H9 (cell line): Measurements from ENCODE around the gene ATE1. TPM values are rescaled to one million over a fixed set of nuclear protein-coding genes. Genes with fewer than 3 reads are reported as not detected.

Experiments
- DNase-seq: peaks from one replicate; pipeline ENCODE4 v3.0.0-alpha.2; 2017
- H2AFZ ChIP-seq: one replicate; pipeline ENCODE4 v1.6.1; 2013; ENCODE audit warnings: mild to moderate bottlenecking, low read length, control low read depth, moderate library complexity
- H2AK5ac ChIP-seq: 2 replicates; pipeline ENCODE4 v1.6.1; 2013; ENCODE audit warnings: low read length, control low read depth, mixed read lengths; ENCODE audit not compliant: insufficient read length
- H2BK120ac ChIP-seq: one replicate; pipeline ENCODE4 v1.6.1; 2013; ENCODE audit warnings: low read depth, mild to moderate bottlenecking, low read length, control low read depth, inconsistent platforms; ENCODE audit not compliant: poor library complexity, severe bottlenecking
- H2BK12ac ChIP-seq: 2 replicates; pipeline ENCODE4 v1.6.1; 2013; ENCODE audit warnings: low read length, control low read depth, mixed read lengths, low read depth; ENCODE audit not compliant: insufficient read length
- H2BK15ac ChIP-seq: 2 replicates; pipeline ENCODE4 v1.6.1; 2013; ENCODE audit warnings: low read depth, low read length, control low read depth
- H2BK20ac ChIP-seq: one replicate; pipeline ENCODE4 v1.6.1; 2013; ENCODE audit warnings: low read depth, mild to moderate bottlenecking, low read length, control low read depth, inconsistent platforms; ENCODE audit not compliant: poor library complexity, severe bottlenecking
- H2BK5ac ChIP-seq: 2 replicates; pipeline ENCODE4 v1.6.1; 2013; ENCODE audit warnings: low read length, control low read depth, mixed read lengths; ENCODE audit not compliant: insufficient read length
- H3K14ac ChIP-seq: 2 replicates; pipeline ENCODE4 v1.6.1; 2013; ENCODE audit warnings: low read length, control low read depth; ENCODE audit not compliant: insufficient read depth
- H3K18ac ChIP-seq: 2 replicates; pipeline ENCODE4 v1.6.1; 2013; ENCODE audit warnings: low read depth, mild to moderate bottlenecking, mixed read lengths, low read length, control low read depth; ENCODE audit not compliant: insufficient read length
- H3K23ac ChIP-seq: 2 replicates; pipeline ENCODE4 v1.6.1; 2013; ENCODE audit warnings: low read length, control low read depth, mixed read lengths, low read depth; ENCODE audit not compliant: insufficient read length
- H3K23me2 ChIP-seq: 2 replicates; pipeline ENCODE4 v1.6.1; 2013; ENCODE audit warnings: low read depth, mild to moderate bottlenecking, mixed read lengths, low read length, control low read depth; ENCODE audit not compliant: insufficient read length, poor library complexity, severe bottlenecking
- H3K27ac ChIP-seq: 2 replicates; pipeline ENCODE4 v1.5.1; 2013; ENCODE audit warnings: low read length, control low read depth, mixed read lengths, low read depth; ENCODE audit not compliant: insufficient read length
- H3K27me3 ChIP-seq: 2 replicates; pipeline ENCODE4 v1.6.1; 2013; ENCODE audit warnings: low read length, control low read depth, inconsistent platforms; ENCODE audit not compliant: insufficient read depth
- H3K4ac ChIP-seq: 2 replicates; pipeline ENCODE4 v1.6.1; 2013; ENCODE audit warnings: low read depth, mild to moderate bottlenecking, control low read depth, inconsistent platforms, low read length, moderate library complexity
- H3K4me1 ChIP-seq: 2 replicates; pipeline ENCODE4 v1.6.1; 2013; ENCODE audit warnings: low read length, control low read depth, inconsistent platforms; ENCODE audit not compliant: insufficient read depth
- H3K4me2 ChIP-seq: 2 replicates; pipeline ENCODE4 v1.6.1; 2013; ENCODE audit warnings: low read length, control low read depth, mixed read lengths; ENCODE audit not compliant: insufficient read length, insufficient read depth
- H3K56ac ChIP-seq: 2 replicates; pipeline ENCODE4 v1.6.1; 2013; ENCODE audit warnings: low read depth, mild to moderate bottlenecking, mixed read lengths, low read length, control low read depth; ENCODE audit not compliant: insufficient read length
- H3K79me1 ChIP-seq: 2 replicates; pipeline ENCODE4 v1.6.1; 2013; ENCODE audit warnings: low read depth, mild to moderate bottlenecking, moderate library complexity, low read length, control low read depth, inconsistent platforms; ENCODE audit not compliant: insufficient read depth, poor library complexity, severe bottlenecking
- H3K79me2 ChIP-seq: 2 replicates; pipeline ENCODE4 v1.6.1; 2013; ENCODE audit warnings: low read length, control low read depth, inconsistent platforms; ENCODE audit not compliant: insufficient read depth
- H3K9ac ChIP-seq: 2 replicates; pipeline ENCODE4 v1.6.1; 2013; ENCODE audit warnings: low read length, control low read depth, mixed read lengths; ENCODE audit not compliant: insufficient read length; ENCODE audit errors: extremely low read depth
- H3K9me3 ChIP-seq: one replicate; pipeline ENCODE4 v1.6.1; 2013; ENCODE audit warnings: low read depth, low read length, inconsistent platforms; ENCODE audit not compliant: control insufficient read depth
- H3T11ph ChIP-seq: one replicate; pipeline ENCODE4 v1.6.1; 2013; ENCODE audit warnings: mild to moderate bottlenecking, low read length, control low read depth, inconsistent platforms
- H4K20me1 ChIP-seq: one replicate; pipeline ENCODE4 v1.6.1; 2013; ENCODE audit not compliant: control insufficient read depth, insufficient read length, insufficient read depth
- H4K5ac ChIP-seq: 2 replicates; pipeline ENCODE4 v1.6.1; 2013; ENCODE audit warnings: low read depth, mild to moderate bottlenecking, mixed read lengths, low read length, control low read depth; ENCODE audit not compliant: insufficient read length
- H4K8ac ChIP-seq: replicated peaks from 2 replicates; pipeline ENCODE4 v1.6.1; 2013; ENCODE audit warnings: low read length, control low read depth, mixed read lengths, low read depth; ENCODE audit not compliant: insufficient read length
- H4K91ac ChIP-seq: 2 replicates; pipeline ENCODE4 v1.6.1; 2013; ENCODE audit warnings: low read depth, mild to moderate bottlenecking, moderate library complexity, mixed read lengths, low read length, control low read depth; ENCODE audit not compliant: insufficient read length
- H3K27ac Mint-ChIP-seq, 3 experiments: 2 replicates in 2 of 3; 3 replicates in 1 of 3; pipeline ENCODE4 v1.8.0; 2020 to 2021; ENCODE audit warnings: mixed read lengths in 3 of 3, mild to moderate bottlenecking in 1 of 3, moderate library complexity in 1 of 3
- H3K27me3 Mint-ChIP-seq: 2 replicates; pipeline ENCODE4 v1.8.0; 2021; ENCODE audit warnings: low read depth, mild to moderate bottlenecking, moderate library complexity, mixed read lengths
- H3K36me3 Mint-ChIP-seq, 3 experiments: 2 replicates in 2 of 3; 3 replicates in 1 of 3; pipeline ENCODE4 v1.8.0; 2020 to 2021; ENCODE audit warnings: low read depth in 3 of 3, mixed read lengths in 3 of 3; ENCODE audit not compliant: insufficient read depth in 1 of 3
- H3K4me1 Mint-ChIP-seq, 2 experiments: 2 replicates each; pipeline ENCODE4 v1.8.0; 2020; ENCODE audit warnings: mixed read lengths in 2 of 2
- H3K4me3 Mint-ChIP-seq, 2 experiments: 2 replicates in 1 of 2; 3 replicates in 1 of 2; pipeline ENCODE4 v1.8.0; 2020 to 2021; ENCODE audit warnings: mild to moderate bottlenecking in 2 of 2, mixed read lengths in 2 of 2, moderate library complexity in 1 of 2
- H3K9me3 Mint-ChIP-seq, 2 experiments: 2 replicates in 1 of 2; 3 replicates in 1 of 2; pipeline ENCODE4 v1.8.0; 2020; ENCODE audit warnings: mild to moderate bottlenecking in 2 of 2, mixed read lengths in 2 of 2, moderate library complexity in 1 of 2
- WGBS: extraction: QIAGEN DNeasy Blood & Tissue Kit; methylation state at CpG from one replicate; pipeline ENCODE4 v1.1.7; 2013; ENCODE audit warnings: missing lambda C conversion rate, low lambda C conversion rate, mixed read lengths; ENCODE audit not compliant: insufficient read length; ENCODE audit errors: extremely low coverage; 5-methylcytosine and 5-hydroxymethylcytosine counted together
- total RNA-seq: library from RNA; stranded (reverse); gene quantifications from 2 replicates; pipeline ENCODE4 v1.2.1, GENCODE V29; 2021
- TF ChIP-seq, protein P1 (sequence below): fragments of 200-600 bp; sonication (generic); conservative IDR thresholded peaks from 3 replicates; pipeline ENCODE4 v1.8.0; 2021; ENCODE audit warnings: antibody characterized with exemption, mild to moderate bottlenecking

ATE1 gene
- total RNA-seq, 1 experiment from 2014 or later = 29.0 TPM

DNA sequence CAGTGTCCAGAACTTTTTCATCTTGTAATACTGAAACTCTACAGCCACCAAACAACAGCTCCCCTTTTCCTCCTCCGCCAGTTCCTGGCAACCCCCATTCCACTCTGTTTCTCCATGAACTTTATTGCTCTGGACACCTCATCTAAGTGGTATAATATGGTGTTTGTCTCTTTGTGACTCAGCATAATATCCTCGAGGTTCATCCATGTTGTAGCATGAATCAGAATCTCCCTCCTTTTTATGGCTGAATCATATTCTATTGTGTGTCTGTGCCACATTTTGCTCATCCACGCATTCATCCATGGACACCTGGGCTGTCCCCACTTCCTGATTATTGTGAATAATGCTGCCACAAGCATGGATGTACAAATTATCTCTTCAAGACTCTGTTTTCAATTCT, 205.2 kb downstream of the ATE1 start:
- no peak overlapping the region for H3K14ac ChIP-seq
- H3K27ac ChIP-seq = no peak overlapping the region
- H3K9ac ChIP-seq = no peak overlapping the region
- H2AK5ac ChIP-seq = no peak overlapping the region
- H4K8ac ChIP-seq = no peak overlapping the region
- no peaks in the 10 kb centered on the region; the same call in 1 of the 2 replicates for H3K27me3 Mint-ChIP-seq
- H2AFZ ChIP-seq = no peak overlapping the region
- no peaks in the 10 kb centered on the region for H3K9me3 ChIP-seq
- no peak overlapping the region for H2BK20ac ChIP-seq
- H3K4me1 ChIP-seq = no peaks in the 10 kb centered on the region
- H3K4ac ChIP-seq = no peak overlapping the region
- H3K56ac ChIP-seq = no peak overlapping the region
- peaks cover 6 to 10% of the 10 kb centered on the region in 2 experiments for H3K4me1 Mint-ChIP-seq
- WGBS = no CpG with 5 or more reads among the region's 3 CpGs
- H3K9me3 Mint-ChIP-seq = peaks cover 7 to 16% of the 10 kb centered on the region in 2 experiments
- H3K23ac ChIP-seq = no peak overlapping the region
- no peak overlapping the region for H4K91ac ChIP-seq
- H4K5ac ChIP-seq = no peak overlapping the region
- H3K4me3 Mint-ChIP-seq = no peak overlapping the region
- H3K4me2 ChIP-seq = no peak overlapping the region
- DNase-seq = no peak
- no peaks in the 10 kb centered on the region for H3K79me1 ChIP-seq
- H3T11ph ChIP-seq = no peak overlapping the region
- no peaks in the 10 kb centered on the region for H3K23me2 ChIP-seq
- no peak overlapping the region for H2BK15ac ChIP-seq
- no peaks in the 10 kb centered on the region for H3K27me3 ChIP-seq
- TF ChIP-seq, protein P1, sequence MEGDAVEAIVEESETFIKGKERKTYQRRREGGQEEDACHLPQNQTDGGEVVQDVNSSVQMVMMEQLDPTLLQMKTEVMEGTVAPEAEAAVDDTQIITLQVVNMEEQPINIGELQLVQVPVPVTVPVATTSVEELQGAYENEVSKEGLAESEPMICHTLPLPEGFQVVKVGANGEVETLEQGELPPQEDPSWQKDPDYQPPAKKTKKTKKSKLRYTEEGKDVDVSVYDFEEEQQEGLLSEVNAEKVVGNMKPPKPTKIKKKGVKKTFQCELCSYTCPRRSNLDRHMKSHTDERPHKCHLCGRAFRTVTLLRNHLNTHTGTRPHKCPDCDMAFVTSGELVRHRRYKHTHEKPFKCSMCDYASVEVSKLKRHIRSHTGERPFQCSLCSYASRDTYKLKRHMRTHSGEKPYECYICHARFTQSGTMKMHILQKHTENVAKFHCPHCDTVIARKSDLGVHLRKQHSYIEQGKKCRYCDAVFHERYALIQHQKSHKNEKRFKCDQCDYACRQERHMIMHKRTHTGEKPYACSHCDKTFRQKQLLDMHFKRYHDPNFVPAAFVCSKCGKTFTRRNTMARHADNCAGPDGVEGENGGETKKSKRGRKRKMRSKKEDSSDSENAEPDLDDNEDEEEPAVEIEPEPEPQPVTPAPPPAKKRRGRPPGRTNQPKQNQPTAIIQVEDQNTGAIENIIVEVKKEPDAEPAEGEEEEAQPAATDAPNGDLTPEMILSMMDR = no peak
- H2BK12ac ChIP-seq = no peak overlapping the region
- no peak overlapping the region for H3K27ac Mint-ChIP-seq
- H3K36me3 Mint-ChIP-seq = peaks cover 3 to 17% (median 4%) of the 10 kb centered on the region in 3 experiments; a peak in 6 of 7 replicates
- H2BK5ac ChIP-seq = no peak overlapping the region
- H3K18ac ChIP-seq = no peak overlapping the region
- H4K20me1 ChIP-seq = no peaks in the 10 kb centered on the region
- no peaks in the 10 kb centered on the region for H3K79me2 ChIP-seq
- no peak overlapping the region for H2BK120ac ChIP-seq
